Neural cell (in vitro differentiated cells): ENCODE measurements around the gene PCDH9. TPM values are rescaled to one million over a fixed set of nuclear protein-coding genes. Genes with fewer than 3 reads are reported as not detected.

Experiments used
- H2AFZ ChIP-seq: fragments of 200-600, 300-800 bp; sonication (generic), shearing (Covaris generic); 2 replicates; pipeline ENCODE4 v1.6.0; 2014; ENCODE audit warnings: low read depth, mild to moderate bottlenecking, antibody characterized with exemption, low read length, moderate library complexity
- H3F3A ChIP-seq: fragments of 200-600 bp; shearing (Covaris generic); 2 replicates; pipeline ENCODE4 v1.6.1; 2016; ENCODE audit warnings: mild to moderate bottlenecking, moderate library complexity, mixed read lengths, antibody characterized with exemption, low read length; ENCODE audit not compliant: insufficient read depth, poor library complexity, severe bottlenecking
- H3K27ac ChIP-seq: fragments of 200-600, 300-800 bp; sonication (generic), shearing (Covaris generic); 2 replicates; pipeline ENCODE4 v1.5.1; 2014; ENCODE audit warnings: mild to moderate bottlenecking, low read length, moderate library complexity
- H3K27me3 ChIP-seq: fragments of 300-800, 200-600 bp; sonication (generic), shearing (Covaris generic); 2 replicates; pipeline ENCODE4 v1.6.0; 2014; ENCODE audit warnings: mild to moderate bottlenecking, low read depth, low read length, moderate library complexity; ENCODE audit not compliant: insufficient read depth
- H3K36me3 ChIP-seq: fragments of 300-800, 200-600 bp; sonication (generic), shearing (Covaris generic); 2 replicates; pipeline ENCODE4 v1.5.1; 2014; ENCODE audit warnings: mild to moderate bottlenecking, antibody characterized with exemption, low read length, moderate library complexity; ENCODE audit not compliant: insufficient read depth
- H3K4me2 ChIP-seq: fragments of 300-800, 200-600 bp; sonication (generic), shearing (Covaris generic); 2 replicates; pipeline ENCODE4 v1.6.0; 2014; ENCODE audit warnings: mild to moderate bottlenecking, low read length
- H3K4me3 ChIP-seq: fragments of 300-800, 200-600 bp; sonication (generic), shearing (Covaris generic); 2 replicates; pipeline ENCODE4 v1.5.1; 2014; ENCODE audit warnings: mild to moderate bottlenecking, low read length, moderate library complexity
- H3K79me2 ChIP-seq: fragments of 200-600 bp; shearing (Covaris generic); replicated peaks from 2 replicates; pipeline ENCODE4 v1.6.0; 2014; ENCODE audit warnings: mild to moderate bottlenecking, low read length, moderate library complexity; ENCODE audit not compliant: insufficient read depth
- H3K9ac ChIP-seq: fragments of 300-800, 200-600 bp; sonication (generic), shearing (Covaris generic); 2 replicates; pipeline ENCODE4 v1.6.1; 2016; ENCODE audit warnings: mild to moderate bottlenecking, low read length, mixed read lengths
- H3K9me2 ChIP-seq: fragments of 200-600 bp; shearing (Covaris generic); 2 replicates; pipeline ENCODE4 v1.6.1; 2016; ENCODE audit warnings: mild to moderate bottlenecking, low read length, mixed read lengths; ENCODE audit not compliant: insufficient read depth
- H3K9me3 ChIP-seq: fragments of 200-600, 300-800 bp; sonication (generic), shearing (Covaris generic); 2 replicates; pipeline ENCODE4 v1.6.1; 2016; ENCODE audit warnings: mild to moderate bottlenecking, mixed run types, low read length, moderate library complexity, mixed read lengths
- H4K20me1 ChIP-seq: fragments of 200-600 bp; shearing (Covaris generic); 2 replicates; pipeline ENCODE4 v1.6.1; 2016; ENCODE audit warnings: mild to moderate bottlenecking, mixed run types; ENCODE audit not compliant: insufficient read depth
- CTCF ChIP-seq: fragments of 450-650 bp; IDR thresholded peaks from 2 replicates; pipeline ENCODE4 v1.5.1; 2014; ENCODE audit warnings: antibody characterized with exemption, mild to moderate bottlenecking, moderate library complexity; ENCODE audit not compliant: poor library complexity, severe bottlenecking
- EP300 ChIP-seq: fragments of 450-650 bp; conservative IDR thresholded peaks from 2 replicates; pipeline ENCODE4 v1.6.1; 2014; ENCODE audit warnings: antibody characterized with exemption, mild to moderate bottlenecking, moderate library complexity; ENCODE audit not compliant: poor library complexity, severe bottlenecking
- EZH2 ChIP-seq: fragments of 200-600, 300-800 bp; shearing (Covaris generic), sonication (generic); IDR thresholded peaks from 2 replicates; pipeline ENCODE4 v1.6.1; 2014; ENCODE audit warnings: antibody characterized with exemption, low read length, borderline replicate concordance, mild to moderate bottlenecking; ENCODE audit not compliant: insufficient read depth, poor library complexity, severe bottlenecking
- MXI1 ChIP-seq: fragments of 450-650 bp; conservative IDR thresholded peaks from 2 replicates; pipeline ENCODE4 v1.6.1; 2014; ENCODE audit warnings: antibody characterized with exemption, mild to moderate bottlenecking; ENCODE audit not compliant: poor library complexity, severe bottlenecking
- POLR2AphosphoS5 ChIP-seq: IDR thresholded peaks from 2 replicates; pipeline ENCODE4 v1.6.1; 2012
- RAD21 ChIP-seq: fragments of 450-650 bp; conservative IDR thresholded peaks from 2 replicates; pipeline ENCODE4 v1.6.1; 2014; ENCODE audit warnings: antibody characterized with exemption, mild to moderate bottlenecking, moderate library complexity
- SMC3 ChIP-seq: fragments of 450-650 bp; conservative IDR thresholded peaks from 2 replicates; pipeline ENCODE4 v1.6.1; 2014; ENCODE audit warnings: antibody characterized with exemption, mild to moderate bottlenecking, moderate library complexity; ENCODE audit not compliant: poor library complexity
- TAF1 ChIP-seq: IDR thresholded peaks from 2 replicates; pipeline ENCODE4 v1.6.1; 2012; ENCODE audit warnings: low read depth
- polyA plus RNA-seq: library from polyadenylated mRNA; depleted of rRNA; stranded (reverse); fragments of >200 nt; gene quantifications from 2 replicates; pipeline ENCODE4 v1.2.3, GENCODE V29; 2014
- TF ChIP-seq, protein P1 (sequence below): IDR thresholded peaks from 2 replicates; pipeline ENCODE4 v1.6.1; 2012; ENCODE audit warnings: borderline replicate concordance

The PCDH9 gene
- polyA plus RNA-seq, 1 donor from 2014 or later = 4.6 TPM

- TF ChIP-seq TAF1 (no peak), POLR2AphosphoS5 (no peak), MXI1 (no peak), CTCF (no peak), EP300 (no peak), RAD21 (no peak), EZH2 (no peak), SMC3 (no peak)
- TF ChIP-seq, protein P1, sequence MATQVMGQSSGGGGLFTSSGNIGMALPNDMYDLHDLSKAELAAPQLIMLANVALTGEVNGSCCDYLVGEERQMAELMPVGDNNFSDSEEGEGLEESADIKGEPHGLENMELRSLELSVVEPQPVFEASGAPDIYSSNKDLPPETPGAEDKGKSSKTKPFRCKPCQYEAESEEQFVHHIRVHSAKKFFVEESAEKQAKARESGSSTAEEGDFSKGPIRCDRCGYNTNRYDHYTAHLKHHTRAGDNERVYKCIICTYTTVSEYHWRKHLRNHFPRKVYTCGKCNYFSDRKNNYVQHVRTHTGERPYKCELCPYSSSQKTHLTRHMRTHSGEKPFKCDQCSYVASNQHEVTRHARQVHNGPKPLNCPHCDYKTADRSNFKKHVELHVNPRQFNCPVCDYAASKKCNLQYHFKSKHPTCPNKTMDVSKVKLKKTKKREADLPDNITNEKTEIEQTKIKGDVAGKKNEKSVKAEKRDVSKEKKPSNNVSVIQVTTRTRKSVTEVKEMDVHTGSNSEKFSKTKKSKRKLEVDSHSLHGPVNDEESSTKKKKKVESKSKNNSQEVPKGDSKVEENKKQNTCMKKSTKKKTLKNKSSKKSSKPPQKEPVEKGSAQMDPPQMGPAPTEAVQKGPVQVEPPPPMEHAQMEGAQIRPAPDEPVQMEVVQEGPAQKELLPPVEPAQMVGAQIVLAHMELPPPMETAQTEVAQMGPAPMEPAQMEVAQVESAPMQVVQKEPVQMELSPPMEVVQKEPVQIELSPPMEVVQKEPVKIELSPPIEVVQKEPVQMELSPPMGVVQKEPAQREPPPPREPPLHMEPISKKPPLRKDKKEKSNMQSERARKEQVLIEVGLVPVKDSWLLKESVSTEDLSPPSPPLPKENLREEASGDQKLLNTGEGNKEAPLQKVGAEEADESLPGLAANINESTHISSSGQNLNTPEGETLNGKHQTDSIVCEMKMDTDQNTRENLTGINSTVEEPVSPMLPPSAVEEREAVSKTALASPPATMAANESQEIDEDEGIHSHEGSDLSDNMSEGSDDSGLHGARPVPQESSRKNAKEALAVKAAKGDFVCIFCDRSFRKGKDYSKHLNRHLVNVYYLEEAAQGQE = no peak
- Histone ChIP-seq H3K36me3 (no peaks in the 10 kb centered on the region), H3K79me2 (no peaks in the 10 kb centered on the region), H4K20me1 (no peaks in the 10 kb centered on the region), H3K4me2 (no peak overlapping the region), H3K4me3 (no peak overlapping the region), H2AFZ (no peak overlapping the region), H3K27me3 (no peaks in the 10 kb centered on the region), H3K9me3 (no peaks in the 10 kb centered on the region), H3K9ac (no peak overlapping the region), H3K9me2 (no peaks in the 10 kb centered on the region), H3K27ac (no peak overlapping the region), H3F3A (no peaks in the 10 kb centered on the region)
These were observed 963.4 kb downstream of the PCDH9 start for GRCh38 chr13:66266761-66267160.

DNA sequence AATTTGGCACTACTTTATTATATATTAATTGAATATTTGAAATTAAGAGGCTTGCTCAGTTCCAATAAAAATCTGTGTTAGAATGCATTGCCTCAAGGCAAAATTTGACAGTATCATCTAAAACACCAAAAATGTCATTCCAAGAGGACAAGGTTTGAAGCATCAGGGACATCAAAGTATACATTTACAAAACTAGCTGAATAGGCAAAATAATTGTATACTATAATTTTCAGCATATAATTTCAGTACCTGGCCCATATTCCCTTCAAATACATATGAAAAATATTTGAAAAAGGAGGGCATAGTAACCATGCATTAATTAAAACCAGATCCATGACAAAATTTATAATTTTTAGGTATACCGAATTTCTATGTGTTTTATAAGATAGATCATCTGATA, 963.8 kb downstream of the PCDH9 start:
- no peak overlapping the region for H2AFZ ChIP-seq
- H3K36me3 ChIP-seq = no peaks in the 10 kb centered on the region
- H4K20me1 ChIP-seq = no peaks in the 10 kb centered on the region
- no peaks in the 10 kb centered on the region for H3K27me3 ChIP-seq
- no peaks in the 10 kb centered on the region for H3K9me3 ChIP-seq
- H3F3A ChIP-seq = no peaks in the 10 kb centered on the region
- no peaks in the 10 kb centered on the region for H3K79me2 ChIP-seq
- H3K9me2 ChIP-seq = no peaks in the 10 kb centered on the region
- no peak overlapping the region for H3K4me3 ChIP-seq
- H3K4me2 ChIP-seq = no peak overlapping the region
- TF ChIP-seq RAD21 (no peak), EZH2 (no peak), SMC3 (no peak), CTCF (no peak), TAF1 (no peak), POLR2AphosphoS5 (no peak), EP300 (no peak), MXI1 (no peak)
- TF ChIP-seq, protein P1 = no peak
- H3K27ac ChIP-seq = no peak overlapping the region
- H3K9ac ChIP-seq = no peak overlapping the region
